ENCODE measurements around the gene NUP50. TPM values are rescaled to one million over a fixed set of nuclear protein-coding genes. Genes with fewer than 3 reads are reported as not detected.

NUP50 gene
- polyA plus RNA-seq (2012; ENCODE audit: insufficient read depth, insufficient read length, low read depth) = 54.2 TPM

- H3K27me3 ChIP-seq = no peaks in the 10 kb centered on the region
- 0 out of 2 replicates have a peak, but pooled peaks have one; percentile 9 for TF ChIP-seq CTCF (IDR thresholded peaks at IDR 0.05; ENCODE audit: low read depth, low read length)
- H3K4me1 ChIP-seq = peaks cover 3% of the 10 kb centered on the region
- peak within 1 kb of the TSS; percentile 96 for H3K4me3 ChIP-seq (ENCODE audit: low read depth, low read length)
- H3K9me3 ChIP-seq = no peaks in the 10 kb centered on the region
- peaks cover 29% of the 10 kb centered on the region for H3K36me3 ChIP-seq
- peak; percentile 98 for DNase-seq
Measured at GRCh38 chr22:45163451-45164269, at the start of gene NUP50. Gene NUP50, plus strand, starts transcription at chr22:45163925. Its CDS starts 4,253 bp downstream, at chr22:45168178.

GRCh38 chr22:45120440-45120839 lies 43.3 kb upstream of the NUP50 start:
- peaks cover 3% of the 10 kb centered on the region; the same call in 1 of the 2 replicates for H3K4me1 ChIP-seq
- TF ChIP-seq CTCF (IDR thresholded peaks at IDR 0.05; ENCODE audit: low read depth, low read length) = no peak
- no peak overlapping the region for H3K4me3 ChIP-seq (ENCODE audit: low read depth, low read length)
- no peaks in the 10 kb centered on the region for H3K9me3 ChIP-seq
- no peaks in the 10 kb centered on the region for H3K27me3 ChIP-seq
- DNase-seq = no peak
- no peaks in the 10 kb centered on the region for H3K36me3 ChIP-seq

GRCh38 chr22:45120931-45121330 lies 42.8 kb upstream of the NUP50 start:
- Histone ChIP-seq H3K4me3 (ENCODE audit: low read depth, low read length) (no peak overlapping the region), H3K4me1 (peaks cover 3% of the 10 kb centered on the region; the same call in 1 of the 2 replicates), H3K36me3 (no peaks in the 10 kb centered on the region), H3K9me3 (no peaks in the 10 kb centered on the region), H3K27me3 (no peaks in the 10 kb centered on the region)
- no peak for DNase-seq
- TF ChIP-seq CTCF (IDR thresholded peaks at IDR 0.05; ENCODE audit: low read depth, low read length) = no peak

- H3K36me3 ChIP-seq = no peaks in the 10 kb centered on the region
- no peak for TF ChIP-seq CTCF (IDR thresholded peaks at IDR 0.05; ENCODE audit: low read depth, low read length)
- H3K4me3 ChIP-seq (ENCODE audit: low read depth, low read length) = no peak overlapping the region
- H3K27me3 ChIP-seq = no peaks in the 10 kb centered on the region
- no peaks in the 10 kb centered on the region for H3K9me3 ChIP-seq
- peaks cover 3% of the 10 kb centered on the region; the same call in 1 of the 2 replicates for H3K4me1 ChIP-seq
- DNase-seq = no peak
Measured at GRCh38 chr22:45124176-45124847, 39.4 kb upstream of the NUP50 start.

- TF ChIP-seq CTCF (IDR thresholded peaks at IDR 0.05; ENCODE audit: low read depth, low read length) = no peak
- no peak for DNase-seq
- Histone ChIP-seq H3K9me3 (no peaks in the 10 kb centered on the region), H3K36me3 (no peaks in the 10 kb centered on the region), H3K4me3 (ENCODE audit: low read depth, low read length) (no peak overlapping the region), H3K4me1 (peaks cover 3% of the 10 kb centered on the region; the same call in 1 of the 2 replicates), H3K27me3 (no peaks in the 10 kb centered on the region)
Measured at GRCh38 chr22:45125188-45125587, 38.5 kb upstream of the NUP50 start.

Measured in BE2C (cell line).